HG02623 (cell line): Measurements from ENCODE around the gene POR.

Experiments used
- ATAC-seq: cut with Tn5 transposase; IDR thresholded peaks from one replicate; pipeline ENCODE4 v1.9.1; 2021; ENCODE audit warnings: moderate library complexity; ENCODE audit not compliant: unreplicated experiment

The POR gene

DNA sequence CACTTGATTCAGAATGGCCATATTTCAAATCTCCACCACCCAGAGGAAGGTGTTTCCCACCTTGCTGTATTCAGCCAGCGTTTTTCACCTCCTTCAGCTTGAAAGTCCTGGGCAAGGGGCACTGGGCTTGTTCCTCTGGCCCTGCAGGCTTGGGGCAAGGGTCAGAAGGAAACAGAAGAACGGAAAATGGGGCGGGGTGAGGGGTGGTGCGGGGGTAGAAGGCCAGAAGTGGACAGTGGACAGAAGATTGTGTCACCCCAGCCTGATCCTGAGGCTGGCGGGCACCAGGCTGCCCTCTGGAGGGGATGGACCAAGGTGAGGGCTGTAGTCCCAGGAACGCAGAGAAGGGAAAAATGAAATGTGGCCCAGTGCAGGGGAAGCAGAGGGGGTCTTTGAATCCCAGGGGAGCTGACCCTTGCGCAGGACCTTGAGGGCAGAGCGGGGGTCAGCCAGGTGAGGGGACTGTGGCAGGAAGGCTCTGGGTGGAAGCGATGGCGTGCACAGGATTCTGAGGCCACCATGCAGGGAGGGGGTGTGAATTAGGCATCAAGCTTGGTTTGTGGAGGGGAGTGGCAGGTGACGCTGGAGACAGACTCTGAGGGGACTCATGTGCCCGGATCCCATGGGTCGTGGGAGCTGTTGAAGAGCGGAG lies 56.5 kb downstream of the POR start:
- no peak for ATAC-seq

GRCh38 chr7:75971961-75972763 lies 57.2 kb downstream of the POR start:
- no peak for ATAC-seq

DNA sequence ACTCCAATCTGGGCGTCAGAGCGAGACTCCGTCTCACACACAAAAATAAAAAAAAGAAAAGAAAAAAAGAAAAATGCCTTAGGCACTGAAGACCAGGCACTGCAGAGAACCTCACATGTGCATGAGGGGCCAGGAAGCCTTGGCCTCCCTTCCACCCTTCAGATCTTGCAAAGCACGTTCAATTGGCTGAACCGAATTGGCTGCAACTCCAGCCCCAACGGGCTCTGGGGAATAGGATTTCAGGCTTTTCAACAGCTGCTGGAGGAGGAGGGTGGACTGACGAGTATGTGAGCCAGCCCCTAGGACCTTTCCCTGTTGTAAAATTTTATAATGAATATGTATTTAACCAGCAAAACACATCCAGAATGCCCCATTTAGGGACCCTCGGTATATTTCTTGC lies 62.8 kb downstream of the POR start:
- no peak for ATAC-seq

- ATAC-seq: no peak
These were observed 64.9 kb downstream of the POR start for GRCh38 chr7:75979759-75980429.

DNA sequence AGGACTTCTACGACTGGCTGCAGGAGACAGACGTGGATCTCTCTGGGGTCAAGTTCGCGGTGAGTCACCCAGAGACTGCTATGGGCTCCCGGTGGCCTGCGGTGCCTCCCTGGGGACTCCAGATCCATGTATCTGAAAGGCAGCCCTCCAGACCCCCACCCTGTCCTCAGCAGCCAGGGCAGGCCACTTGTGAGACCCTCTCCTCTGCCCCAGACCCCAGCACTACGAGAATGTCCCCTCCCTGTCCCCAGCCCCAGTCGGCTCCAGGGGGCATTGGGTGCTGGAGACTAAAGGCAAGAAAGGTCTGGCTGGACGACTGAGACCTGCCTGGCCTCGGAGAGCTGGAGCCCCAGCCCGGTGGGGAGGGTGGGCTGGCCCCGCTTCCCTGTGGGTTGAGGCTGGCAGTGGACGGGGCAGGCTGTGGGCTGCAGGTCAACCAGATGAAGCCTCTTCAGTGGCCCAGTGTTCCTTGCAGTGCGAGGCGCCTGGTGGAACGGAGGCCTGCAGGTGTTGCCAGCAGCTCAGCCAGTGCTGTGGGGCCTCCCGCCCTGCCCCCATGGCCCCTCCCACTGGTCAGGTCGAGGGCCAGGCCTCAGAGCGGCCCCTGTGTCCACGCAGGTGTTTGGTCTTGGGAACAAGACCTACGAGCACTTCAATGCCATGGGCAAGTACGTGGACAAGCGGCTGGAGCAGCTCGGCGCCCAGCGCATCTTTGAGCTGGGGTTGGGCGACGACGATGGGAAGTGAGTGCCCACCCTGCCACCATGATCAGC lies 65.7 kb downstream of the POR start:
- ATAC-seq: no peak

- ATAC-seq: no peak
These were observed 66.2 kb downstream of the POR start for GRCh38 chr7:75981203-75981452.

DNA sequence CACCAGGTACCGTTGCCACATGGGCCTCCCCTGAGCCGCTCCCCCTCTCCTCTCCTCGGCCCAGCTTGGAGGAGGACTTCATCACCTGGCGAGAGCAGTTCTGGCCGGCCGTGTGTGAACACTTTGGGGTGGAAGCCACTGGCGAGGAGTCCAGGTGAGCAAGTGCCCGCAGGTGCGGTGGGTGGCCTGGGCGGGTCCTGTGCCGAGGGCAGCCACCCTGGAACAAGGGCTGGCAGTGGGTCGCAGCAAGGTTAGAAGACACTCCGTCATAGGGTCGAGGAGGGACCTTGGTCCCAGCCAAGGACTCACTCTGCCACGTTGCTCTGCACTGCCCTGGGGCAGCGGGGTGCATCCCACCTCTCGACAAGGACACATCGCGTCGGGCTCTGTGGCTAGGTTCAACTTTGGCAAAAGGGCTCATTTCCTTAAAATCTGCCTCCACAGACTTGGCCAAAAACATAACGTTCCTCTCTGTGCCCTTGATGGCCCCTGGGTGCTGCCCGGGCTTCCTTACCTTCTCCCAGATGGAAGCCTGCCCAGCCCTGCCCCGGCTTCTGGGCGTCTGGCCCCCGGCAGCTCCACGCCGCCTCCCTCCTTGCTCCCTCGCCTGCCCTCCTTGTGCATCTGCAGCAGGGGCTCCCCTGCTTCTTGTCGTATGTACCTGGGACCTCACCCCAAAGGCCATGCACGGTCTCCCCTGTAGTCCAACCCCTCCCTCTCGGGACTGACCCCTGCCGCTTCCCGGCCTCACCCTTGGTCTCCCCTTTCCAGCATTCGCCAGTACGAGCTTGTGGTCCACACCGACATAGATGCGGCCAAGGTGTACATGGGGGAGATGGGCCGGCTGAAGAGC lies 66.7 kb downstream of the POR start:
- ATAC-seq: no peak

DNA sequence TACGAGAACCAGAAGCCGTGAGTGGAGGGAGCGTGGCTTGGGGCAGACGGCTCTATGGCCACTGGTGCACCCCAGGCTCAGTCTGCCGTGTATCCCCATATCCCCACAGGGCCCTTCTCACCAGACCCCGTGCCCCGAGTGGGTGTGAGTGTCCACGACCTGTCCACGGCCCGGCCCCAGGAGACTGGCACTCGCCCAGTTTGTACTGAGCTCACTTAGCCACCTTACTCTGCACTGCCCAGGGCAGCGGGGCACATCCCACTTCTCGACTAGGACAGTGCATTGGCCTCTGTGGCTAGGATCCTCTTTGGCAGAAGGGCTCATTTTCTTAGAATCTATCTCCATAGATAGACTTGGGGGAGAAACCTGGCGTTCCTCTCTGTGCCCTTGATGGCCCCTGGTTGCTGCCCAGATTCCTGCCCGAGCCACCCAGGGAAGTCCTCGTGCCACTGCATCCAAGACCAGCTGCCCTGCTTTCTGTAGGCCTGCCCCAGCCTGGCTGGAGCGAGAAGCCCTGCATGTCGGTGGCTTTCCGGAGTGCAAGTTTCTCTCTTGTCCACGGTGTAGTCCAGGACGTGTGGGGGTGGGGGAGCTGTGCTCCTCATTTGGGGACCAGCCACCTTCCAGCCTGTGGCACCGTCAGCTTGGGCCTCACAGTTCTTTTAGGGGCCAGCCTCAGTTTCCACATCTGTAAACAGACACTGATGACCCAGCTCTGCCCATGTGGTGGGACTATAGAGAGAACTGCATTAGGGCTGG lies 67.5 kb downstream of the POR start:
- ATAC-seq: no peak

GRCh38 chr7:75983471-75984129 lies 68.6 kb downstream of the POR start:
- ATAC-seq: no peak

DNA sequence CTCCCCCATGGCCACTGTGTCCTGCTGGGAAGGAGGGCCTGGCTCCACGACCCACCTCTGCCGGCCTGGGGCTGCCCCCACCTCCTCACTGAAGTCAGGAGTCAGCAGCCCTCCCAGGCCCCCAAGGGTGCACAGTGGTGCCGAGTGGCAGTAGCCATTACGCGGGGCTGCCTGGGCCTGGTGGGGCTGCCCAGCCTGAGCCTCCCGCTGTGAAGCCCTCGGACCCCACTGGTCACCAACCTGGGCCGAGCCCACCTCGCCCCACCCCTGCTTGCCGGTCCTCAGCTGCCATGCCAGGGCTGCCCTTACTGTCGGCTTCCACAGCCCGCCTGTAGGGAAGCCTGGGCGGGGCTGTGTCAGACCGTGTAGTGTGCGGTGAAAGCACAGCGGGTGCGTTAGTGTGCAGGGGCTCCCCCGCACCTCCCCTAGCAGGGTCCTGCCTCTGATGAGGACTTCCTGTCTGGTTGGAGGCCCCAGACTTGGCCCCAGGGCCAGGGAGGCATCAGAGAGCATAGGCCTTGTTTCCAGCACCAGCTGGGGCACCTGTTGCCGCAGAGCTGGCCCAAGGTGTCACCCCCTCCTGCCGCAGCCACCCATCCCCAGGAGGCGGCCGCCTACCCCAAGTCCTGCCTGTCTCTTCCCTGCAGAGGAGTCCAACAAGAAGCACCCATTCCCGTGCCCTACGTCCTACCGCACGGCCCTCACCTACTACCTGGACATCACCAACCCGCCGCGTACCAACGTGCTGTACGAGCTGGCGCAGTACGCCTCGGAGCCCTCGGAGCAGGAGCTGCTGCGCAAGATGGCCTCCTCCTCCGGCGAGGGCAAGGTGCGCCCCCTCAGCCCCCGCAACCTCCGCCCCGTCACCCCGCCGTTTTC lies 69.4 kb downstream of the POR start:
- ATAC-seq: no peak

- ATAC-seq: no peak
These were observed 70.1 kb downstream of the POR start for GRCh38 chr7:75985009-75985517.

DNA sequence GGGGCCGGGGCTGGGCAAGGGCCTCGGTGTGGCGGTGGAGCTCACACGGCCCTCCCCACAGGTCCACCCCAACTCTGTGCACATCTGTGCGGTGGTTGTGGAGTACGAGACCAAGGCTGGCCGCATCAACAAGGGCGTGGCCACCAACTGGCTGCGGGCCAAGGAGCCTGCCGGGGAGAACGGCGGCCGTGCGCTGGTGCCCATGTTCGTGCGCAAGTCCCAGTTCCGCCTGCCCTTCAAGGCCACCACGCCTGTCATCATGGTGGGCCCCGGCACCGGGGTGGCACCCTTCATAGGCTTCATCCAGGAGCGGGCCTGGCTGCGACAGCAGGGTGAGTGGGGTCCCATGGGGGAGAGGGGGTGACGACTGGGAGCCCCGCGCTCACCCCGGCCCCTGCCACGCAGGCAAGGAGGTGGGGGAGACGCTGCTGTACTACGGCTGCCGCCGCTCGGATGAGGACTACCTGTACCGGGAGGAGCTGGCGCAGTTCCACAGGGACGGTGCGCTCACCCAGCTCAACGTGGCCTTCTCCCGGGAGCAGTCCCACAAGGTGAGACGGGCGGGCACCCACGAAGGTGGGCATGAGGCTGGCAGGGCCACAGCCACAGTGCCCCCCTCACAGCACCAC lies 70.7 kb downstream of the POR start:
- no peak for ATAC-seq

DNA sequence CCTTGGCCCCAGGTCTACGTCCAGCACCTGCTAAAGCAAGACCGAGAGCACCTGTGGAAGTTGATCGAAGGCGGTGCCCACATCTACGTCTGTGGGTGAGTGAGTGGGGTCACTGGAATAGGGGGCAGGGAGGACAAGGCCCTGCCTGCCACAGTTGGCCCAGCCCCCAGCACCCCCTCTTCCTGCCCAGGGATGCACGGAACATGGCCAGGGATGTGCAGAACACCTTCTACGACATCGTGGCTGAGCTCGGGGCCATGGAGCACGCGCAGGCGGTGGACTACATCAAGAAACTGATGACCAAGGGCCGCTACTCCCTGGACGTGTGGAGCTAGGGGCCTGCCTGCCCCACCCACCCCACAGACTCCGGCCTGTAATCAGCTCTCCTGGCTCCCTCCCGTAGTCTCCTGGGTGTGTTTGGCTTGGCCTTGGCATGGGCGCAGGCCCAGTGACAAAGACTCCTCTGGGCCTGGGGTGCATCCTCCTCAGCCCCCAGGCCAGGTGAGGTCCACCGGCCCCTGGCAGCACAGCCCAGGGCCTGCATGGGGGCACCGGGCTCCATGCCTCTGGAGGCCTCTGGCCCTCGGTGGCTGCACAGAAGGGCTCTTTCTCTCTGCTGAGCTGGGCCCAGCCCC lies 71.3 kb downstream of the POR start:
- ATAC-seq: no peak

DNA sequence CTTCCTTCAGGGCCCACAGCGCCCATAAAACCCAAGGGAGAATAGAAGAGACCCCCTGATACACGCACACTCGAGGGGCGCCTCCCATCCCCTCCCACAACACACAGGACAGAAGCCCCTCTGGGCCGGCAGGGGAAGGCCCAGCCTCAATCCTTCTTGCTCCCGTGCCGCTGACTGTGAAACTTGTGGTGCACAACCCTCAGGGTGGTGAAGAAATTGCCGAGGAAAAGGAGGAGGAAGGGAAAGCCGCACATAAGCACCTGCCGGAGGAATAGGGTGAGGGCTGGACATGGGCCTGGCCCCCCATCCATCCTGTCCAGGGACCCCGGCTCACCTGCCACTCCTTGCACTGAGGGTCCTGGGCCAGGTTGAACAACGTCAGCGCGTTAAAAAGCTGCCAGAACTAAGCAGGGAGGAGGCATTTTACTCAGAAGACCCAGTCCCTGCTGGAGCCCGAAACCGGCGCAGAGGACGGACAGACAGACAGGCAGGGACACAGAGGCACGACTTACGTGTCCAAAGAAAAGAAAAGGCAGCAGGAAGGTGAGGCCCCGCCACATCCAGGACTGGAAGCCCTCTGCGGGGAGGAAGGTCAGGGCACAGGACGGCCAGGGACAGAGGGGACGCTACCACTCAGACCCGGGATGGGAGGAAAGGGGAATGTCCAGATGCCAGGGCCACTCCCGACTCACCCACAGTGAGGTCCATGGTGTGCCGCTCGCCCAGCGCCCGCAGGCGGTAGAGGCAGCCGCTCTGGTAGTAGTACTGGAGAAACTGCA lies 72.3 kb downstream of the POR start:
- no peak for ATAC-seq

- no peak for ATAC-seq
These were observed 73.0 kb downstream of the POR start for GRCh38 chr7:75987805-75988567.
